ENCODE results near the gene SH3PXD2A.
A peak's percentile ranks its signal among the peaks of the same experiment; 100 is the strongest.
"Not testable (repeated sequence)": the region's sequence is repeated elsewhere in the genome, so short reads cannot be mapped to it uniquely, and the experiment has no call there.

Gene SH3PXD2A

DNA sequence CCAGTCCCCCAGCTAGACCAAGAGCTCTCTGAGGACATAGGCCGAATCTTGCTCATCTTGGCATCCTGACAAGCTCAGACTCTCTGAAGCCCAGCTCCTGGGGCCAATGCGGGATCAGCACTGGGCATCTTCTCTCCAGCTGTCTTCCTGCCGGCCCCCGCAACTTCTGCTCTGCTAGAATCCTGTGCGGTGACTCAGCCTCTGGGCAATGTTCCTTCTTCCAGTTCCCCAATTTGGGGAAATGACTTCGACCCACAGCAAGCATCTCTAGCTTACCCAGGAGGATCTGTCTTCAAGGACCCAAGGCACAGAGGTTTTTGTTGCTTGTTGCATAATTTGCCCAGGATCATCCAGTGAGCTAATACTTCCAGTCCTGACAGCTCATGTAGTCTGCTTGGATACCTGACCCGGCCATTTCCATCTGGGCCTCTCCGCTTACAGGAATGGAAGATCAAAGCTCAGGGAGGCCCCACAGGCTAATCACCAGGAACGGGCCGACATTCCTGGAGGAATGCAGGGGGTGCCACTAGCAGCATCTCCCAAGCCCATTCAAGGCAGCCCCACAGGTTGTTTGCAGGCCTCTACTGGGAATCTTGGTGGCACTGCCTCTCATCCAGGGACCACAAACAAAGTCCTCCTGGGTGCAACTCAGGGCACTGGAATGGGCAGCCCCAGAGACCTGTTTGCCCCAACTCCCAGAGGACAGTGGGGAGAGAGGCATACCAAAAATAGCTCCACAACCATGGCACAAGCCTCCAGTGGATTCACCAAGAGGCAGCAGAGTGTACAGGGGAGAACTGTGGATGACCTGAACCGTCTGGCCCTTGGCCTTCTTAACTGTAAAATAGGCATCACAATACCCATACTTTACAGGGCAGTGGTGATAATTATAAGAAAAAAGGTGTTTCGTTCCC, 210.0 kb downstream of the SH3PXD2A start:
- DNase-seq (ENCODE audit: low read depth): peak; percentile 89

DNA sequence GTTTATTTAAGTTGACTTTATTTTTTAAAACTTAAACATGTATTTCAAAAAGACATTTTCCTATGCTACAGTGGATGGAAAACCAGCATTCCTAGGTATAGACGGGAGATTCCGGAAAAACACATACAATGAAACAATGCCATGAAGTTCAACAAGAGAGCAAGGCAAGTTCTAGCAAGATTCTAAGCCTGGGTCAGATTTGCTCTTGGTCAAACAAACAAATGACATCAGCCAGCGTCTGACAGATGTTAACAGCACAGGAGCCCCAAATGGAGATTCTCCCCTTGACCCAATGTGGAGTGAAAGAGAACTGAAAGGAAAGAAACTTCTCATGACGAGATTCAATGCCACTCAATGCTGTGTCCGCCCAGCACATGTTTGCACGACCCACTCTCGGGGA, 212.0 kb downstream of the SH3PXD2A start:
- DNase-seq (ENCODE audit: low read depth): no peak

DNA sequence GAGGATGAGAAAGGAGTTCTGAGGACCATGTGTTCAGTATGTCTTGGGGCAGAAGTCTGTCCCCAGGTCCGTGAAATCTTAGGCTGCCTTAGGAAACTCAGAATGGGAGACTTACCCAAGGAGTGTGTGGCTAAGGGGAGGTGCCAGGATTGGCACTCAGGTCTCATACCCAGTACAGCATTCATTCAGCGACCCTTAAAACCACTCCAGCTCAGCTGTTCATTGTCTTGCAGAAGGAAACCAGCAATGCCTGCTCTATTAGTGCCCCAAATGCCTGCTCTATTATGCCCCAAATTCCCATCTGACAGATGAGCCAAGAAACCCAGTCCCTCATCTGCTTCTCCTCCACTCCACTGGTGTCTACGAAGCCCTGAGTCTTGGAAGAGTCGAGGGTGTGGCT, 214.1 kb downstream of the SH3PXD2A start:
- no peak for DNase-seq (ENCODE audit: low read depth)

DNA sequence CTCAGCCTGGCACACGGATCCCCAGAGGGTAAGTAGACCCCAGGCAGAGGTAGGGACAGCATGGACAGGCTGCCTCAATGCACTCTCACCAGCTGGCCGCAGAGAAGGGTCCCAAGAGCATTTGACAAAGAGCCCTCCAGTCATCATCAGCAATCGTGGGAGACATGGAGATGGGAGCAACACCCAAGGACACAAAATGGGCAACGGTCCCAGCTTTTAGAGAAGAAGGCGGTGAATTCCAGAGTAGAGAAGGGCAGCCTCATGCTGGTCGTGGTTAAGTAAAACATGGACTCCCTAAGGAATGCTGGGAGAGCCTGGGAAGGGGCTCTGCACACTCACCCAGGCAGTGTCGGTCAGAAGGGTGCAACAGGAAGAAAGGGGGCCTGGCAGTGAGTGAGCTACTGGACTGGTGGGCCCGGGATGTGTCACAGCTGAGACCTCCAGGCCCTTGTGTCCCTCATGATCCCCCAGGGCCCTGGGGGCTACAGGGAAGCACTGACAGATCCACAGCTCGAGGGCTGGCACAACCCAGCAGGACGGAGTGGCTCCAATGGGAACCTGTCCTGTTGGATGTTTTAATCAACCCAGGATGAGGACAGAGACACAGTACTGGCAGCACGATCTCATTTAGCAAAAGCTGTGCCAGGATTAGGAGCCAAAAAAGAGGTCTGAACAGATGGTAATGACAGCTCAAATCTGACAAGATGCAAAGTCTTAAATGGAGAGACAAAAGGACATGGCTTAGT, 214.8 kb downstream of the SH3PXD2A start:
- no peak for DNase-seq (ENCODE audit: low read depth)

DNA sequence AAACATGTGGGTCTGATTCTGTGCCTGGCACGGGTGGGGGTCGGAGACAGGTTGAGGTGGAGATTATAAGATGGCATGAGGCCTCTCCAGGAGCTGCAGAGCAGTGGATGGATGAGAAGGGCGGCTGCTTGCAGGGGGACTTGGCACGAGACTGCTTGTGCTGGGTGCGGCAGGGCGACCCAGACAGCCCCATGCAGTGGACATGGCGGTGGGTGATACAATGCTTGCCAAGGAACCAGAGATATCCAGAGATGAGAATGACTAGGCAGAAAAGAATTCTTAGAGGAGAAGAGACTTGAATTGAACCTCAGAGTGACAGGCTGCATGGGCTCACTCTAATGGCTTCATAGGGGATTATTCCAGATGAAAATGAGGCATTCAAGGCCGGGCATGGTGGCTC, 216.4 kb downstream of the SH3PXD2A start:
- DNase-seq (ENCODE audit: low read depth): no peak

DNA sequence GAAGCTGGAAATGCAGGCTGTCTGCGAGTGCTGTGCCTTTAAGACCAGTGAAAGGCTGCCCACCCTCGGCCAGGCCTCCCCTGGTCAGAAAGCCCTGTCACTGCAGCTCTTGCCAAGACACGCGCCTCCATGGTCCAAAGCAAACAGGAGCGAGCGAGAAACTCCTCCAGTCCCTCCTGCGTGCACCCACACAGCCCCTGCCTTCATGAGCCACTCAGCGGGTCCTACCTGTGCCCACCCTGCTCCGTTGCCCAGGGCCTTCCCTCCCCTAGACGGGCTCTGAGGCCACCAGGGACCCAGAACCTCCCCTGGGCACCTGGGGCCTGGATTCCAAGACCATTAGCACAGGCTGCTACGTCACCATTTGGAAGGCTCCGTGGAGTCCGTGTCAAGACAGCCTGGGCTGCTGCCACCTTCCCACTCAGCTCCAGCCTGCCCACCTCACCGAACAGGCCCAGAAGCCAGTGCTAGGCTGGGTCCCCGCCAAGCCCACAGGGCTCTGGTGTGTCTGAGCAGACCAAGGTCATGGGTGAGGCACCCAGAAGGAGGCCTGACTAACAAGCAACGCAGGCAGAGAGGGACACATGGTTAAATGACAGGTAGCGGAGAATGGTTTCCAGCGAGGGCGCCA, 217.3 kb downstream of the SH3PXD2A start:
- DNase-seq (ENCODE audit: low read depth): peak; percentile 56

DNA sequence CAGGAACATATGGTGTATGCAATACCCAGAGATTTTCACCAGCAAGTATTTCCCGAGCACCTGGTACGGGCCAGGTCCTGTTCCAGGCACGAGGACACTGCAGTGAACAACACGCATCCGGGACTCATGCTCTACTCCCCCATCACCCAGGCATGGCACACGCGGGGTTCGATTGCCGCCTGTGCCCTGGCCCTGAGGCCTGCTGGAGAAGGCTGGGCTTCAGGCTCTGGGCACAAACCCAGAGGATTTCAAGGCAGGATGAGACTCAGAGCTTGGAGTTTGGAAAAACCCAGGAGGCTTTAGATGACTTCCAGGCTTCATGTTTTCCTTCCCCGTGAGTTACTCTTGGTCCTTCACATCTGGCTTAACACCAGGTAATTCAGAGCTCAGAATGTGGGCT, 218.4 kb downstream of the SH3PXD2A start:
- DNase-seq (ENCODE audit: low read depth): no peak

DNA sequence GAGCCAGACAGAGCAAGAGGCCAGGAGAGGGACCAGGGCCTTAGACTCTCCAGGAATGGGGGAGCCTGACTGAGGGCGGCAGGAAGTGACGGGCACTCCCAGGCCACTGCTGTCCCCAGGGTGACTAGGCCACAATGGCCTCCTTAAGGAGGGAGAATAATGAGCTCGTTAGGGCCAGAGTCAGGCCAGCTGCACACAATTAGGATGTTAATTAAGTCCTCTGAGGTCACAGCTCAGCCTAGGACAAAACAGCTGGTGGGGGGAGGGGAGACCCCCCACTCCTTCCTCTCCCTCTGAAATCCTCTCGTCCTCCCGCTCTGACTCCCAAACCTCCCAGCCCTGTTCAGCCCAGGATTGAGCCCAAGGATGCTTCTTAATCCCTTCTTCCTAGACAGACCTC, 218.9 kb downstream of the SH3PXD2A start:
- no peak for DNase-seq (ENCODE audit: low read depth)

DNA sequence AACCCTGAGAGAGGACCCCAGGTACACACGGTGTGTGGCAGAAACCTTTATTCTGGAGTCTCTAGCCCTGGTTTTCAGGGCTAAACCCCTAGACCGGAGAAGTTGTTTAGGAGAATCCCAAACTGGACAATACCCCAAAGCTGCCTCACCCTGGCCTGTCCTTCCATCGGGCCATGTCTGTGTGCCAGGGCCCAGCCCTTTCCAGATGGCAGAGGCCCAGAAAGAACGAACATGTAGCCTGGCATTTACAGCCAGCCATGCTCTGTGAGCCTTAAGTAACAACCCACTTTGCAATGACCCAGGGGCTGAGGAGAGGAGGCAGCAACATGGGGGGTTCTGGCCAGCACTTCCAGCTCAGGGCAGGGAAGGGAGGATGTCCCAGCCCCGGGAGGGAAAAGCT, 219.8 kb downstream of the SH3PXD2A start:
- DNase-seq (ENCODE audit: low read depth): no peak

DNA sequence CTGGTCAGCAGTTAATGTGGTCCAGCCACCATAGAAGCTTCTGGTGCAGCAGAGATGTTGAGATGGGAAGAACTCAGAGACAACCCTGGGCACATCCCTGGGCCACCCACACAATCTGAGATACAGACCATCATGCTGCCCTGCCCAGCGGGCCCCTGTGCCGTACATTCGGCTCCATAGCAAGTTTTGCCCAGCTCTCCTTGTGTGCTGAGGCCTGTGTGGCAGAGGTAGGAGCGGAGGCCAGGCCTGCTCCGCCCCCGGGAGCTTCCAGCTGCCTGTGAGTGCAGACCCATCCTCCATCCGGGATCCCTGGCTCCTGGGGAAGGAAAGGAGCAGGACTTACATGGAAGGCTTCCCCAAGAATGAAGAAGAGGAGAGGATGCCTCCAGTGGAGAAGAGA, 221.5 kb downstream of the SH3PXD2A start:
- DNase-seq (ENCODE audit: low read depth): no peak

DNA sequence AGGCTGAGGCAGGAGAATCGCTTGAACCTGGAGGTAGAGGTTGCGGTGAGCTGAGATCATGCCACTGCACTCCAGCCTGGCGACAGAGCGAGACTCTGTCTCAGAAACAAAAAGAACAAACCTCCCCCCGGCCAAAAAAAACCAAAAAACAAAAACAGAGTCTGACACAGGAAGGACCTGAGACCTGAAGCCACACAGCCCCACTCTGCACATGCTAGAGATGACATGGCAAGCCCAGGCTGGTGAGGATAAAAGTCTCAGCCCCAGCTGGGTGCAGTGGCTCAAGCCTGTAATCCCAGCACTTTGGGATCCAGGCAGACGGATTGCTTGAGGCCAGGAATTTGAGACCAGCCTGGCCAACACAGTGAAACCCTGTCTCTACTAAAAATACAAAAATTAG, 222.5 kb downstream of the SH3PXD2A start:
- DNase-seq (ENCODE audit: low read depth): not testable (repeated sequence)

DNA sequence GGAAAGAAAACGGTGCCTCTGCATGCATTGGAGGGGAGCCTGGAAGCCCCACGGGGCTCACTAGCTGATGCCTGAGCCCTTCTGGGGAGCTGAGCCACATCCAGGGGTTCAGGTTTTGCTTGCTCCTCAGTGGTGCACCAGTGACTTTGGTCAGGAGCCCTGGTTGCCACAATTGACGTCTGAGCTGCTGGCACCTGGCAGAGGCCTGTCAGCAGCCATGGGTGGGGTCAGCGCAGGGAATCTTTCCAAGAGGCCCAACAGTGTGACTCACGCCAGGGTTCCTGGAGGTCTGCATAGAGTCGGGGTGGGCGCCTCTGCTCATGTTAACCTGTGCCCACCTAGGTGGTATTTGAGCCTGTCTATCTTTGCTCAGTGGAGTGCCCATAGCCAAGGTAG, 223.1 kb downstream of the SH3PXD2A start:
- DNase-seq (ENCODE audit: low read depth): no peak

DNA sequence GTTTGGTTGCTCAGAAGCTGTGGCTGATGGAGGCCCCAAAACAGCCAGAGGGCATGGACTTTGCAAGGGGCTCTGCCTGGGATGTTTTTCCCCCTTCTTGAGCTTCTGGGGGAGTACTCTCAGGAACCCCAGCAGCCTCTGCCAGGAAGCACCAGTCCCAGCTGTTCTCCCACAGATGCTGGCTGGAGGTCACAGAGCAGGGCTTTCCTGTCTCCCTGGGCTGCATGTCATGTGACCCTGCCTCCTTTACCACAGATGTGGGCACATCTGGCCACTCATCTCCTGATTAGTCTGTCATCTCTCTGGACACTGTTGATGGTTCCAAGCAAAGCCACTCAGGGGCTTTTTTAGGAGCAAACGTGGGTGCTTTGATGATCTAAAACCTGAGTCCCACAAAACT, 225.2 kb downstream of the SH3PXD2A start:
- DNase-seq (ENCODE audit: low read depth): no peak

DNA sequence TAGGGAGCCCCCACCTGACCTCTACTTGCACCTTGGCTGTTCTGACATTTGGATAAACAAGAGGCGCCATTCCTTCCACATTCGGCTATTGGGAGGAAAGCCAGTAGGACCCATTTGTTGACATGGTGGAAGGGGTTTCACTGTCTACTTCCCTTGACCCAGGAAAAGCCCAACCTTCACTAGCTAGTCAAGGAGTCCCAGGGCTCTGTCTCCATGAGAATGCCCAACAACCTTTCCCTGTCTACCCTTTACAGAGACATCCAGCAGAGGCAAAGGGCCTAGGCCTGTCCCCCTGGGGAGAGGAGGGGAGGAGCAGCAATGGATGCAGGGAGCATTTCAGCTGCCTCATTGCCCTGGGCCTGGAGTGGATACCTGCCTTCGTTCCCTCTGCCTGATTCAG, 225.8 kb downstream of the SH3PXD2A start:
- DNase-seq (ENCODE audit: low read depth): no peak

DNA sequence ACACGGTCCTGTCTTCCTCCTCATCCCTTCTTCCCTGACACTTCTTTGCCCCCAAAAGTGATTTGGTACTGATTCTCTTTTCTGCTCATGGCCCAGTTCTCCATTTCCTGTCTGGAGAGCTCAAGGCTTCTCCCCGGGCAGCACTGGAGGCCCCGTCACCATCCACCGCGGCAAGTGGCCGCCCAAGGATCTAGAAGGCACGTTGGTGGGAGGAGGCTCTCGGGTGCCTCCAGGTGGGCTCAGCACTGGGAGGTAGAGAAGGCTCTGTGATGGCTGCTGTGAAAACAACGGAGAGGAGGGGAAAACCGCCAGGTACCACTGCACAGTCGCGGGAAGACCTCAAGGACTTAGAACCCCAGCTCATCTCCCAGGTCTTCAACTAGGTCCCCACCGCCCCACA, 227.5 kb downstream of the SH3PXD2A start:
- DNase-seq (ENCODE audit: low read depth): no peak

DNA sequence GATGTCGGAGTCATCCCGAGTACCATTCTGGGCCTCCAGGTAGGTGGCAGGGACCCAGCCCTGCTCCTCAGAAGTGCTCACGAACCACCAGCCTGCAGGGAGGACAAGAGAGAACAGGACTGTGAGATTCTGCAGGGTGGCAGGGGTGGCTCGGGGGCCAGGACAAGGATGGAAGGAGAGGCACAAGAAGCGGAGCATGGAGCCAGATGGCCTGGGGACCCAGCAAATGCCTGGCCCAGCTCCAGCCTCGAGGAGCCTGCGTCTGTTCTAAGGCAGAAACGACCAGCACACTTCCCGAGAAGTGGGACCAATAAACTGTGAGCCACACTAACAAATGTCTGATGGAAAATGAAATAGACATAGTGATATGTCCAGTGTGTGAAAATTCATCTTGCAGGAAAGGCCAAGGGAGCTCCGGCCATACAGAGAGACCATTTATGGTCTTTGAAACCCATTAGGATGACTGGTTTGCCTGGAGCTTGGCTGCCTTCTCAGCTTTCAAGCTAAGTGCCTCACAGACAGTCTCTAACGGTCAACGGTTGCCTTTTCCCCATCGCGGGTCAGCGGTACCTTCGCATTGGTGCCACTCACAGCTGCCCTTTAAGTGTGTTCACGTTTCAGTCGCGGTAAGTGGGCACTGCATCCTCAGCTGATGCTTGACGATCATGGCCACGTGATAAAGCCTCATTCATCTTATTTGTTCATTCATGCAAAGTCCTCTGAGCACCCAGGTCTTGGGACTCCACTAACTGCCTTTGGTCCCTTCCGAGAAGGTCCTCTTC, 228.1 kb downstream of the SH3PXD2A start:
- no peak for DNase-seq (ENCODE audit: low read depth)

DNA sequence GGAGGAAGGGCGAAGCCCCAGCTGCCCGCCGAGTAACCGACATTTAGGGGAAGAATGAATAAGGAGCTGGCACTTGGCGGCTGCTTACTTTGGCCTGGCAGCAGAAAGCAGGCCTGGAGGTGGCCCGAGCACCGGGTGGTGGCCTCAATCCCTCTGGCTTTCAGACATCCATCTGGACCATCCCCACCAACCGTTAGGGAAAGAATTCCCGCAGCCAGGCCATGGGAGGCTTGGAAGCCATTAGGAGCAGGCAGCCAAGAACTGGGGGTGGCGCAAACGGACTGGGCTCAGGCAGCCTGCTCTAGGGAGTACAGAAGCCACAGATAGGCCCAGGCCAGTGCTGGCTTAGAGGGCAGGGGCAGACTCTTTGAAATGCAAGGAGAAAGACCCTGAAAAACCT, 229.2 kb downstream of the SH3PXD2A start:
- no peak for DNase-seq (ENCODE audit: low read depth)

DNA sequence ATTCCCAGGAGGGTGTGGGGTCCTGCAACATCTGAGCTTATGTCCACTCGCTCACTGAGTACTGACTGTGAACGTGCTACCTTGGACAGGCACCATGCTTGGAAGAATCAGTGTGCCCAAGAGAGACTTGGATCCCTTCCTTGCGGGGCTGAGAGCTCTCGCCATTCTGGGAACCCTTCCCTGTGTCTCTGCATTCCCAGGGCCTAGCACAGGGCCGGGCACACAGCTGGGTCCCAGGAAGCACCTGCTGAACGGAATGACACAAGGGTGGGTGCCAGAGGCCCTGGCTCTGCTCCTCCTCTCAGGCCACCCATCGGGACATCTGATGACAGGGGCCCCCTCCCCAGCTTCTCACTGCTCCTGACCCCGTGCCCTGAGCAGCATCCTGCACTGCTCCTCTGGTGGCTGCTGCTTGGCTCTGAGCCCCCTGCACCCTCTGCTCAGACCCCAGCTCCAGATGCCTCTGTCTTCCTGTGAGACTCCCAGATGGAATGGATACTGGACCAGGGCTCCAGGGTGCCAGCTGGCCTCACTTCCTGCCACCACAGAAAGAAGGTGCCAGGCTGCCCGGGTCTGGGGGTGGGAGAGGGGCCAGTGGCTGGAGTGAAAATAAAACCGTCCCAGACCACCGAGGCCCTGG, 232.3 kb downstream of the SH3PXD2A start:
- no peak for DNase-seq (ENCODE audit: low read depth)

DNA sequence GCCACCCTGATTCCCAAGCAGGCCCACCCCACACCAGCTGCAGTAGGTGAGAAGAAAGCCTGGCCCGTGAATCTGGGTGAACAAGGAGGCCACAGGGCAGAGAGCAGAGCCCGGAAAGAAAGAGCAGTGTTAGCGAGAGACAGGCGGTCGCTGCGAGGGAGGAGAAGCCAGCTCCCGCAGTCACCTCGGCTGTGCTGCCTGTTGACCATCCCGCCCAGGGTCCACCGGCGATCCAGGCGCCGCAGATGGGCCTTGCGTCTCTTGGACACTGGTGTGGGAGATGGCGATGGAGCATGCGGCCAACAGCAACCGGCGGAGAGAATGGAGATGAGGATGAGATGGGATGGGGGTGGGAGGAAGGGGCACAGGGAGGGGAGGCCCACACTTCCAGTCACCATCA, 233.1 kb downstream of the SH3PXD2A start:
- DNase-seq (ENCODE audit: low read depth): no peak

DNA sequence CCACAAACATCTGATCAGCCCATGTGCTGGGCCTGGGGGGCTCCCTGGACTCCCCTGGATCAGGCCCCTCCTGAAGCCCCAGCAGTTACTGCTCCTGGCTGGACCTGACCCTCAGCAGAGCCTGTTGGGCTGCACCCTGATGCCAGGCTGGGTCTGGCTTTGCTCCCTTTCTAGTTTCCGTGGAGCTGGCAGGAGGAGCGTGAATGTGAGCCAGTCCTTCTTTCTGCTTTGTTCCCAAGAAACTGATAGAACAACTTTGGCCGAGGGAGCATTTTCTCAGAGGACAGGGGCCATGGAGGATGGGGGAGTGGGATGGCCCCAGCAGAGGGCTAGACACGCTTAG, 233.6 kb downstream of the SH3PXD2A start:
- no peak for DNase-seq (ENCODE audit: low read depth)

DNA sequence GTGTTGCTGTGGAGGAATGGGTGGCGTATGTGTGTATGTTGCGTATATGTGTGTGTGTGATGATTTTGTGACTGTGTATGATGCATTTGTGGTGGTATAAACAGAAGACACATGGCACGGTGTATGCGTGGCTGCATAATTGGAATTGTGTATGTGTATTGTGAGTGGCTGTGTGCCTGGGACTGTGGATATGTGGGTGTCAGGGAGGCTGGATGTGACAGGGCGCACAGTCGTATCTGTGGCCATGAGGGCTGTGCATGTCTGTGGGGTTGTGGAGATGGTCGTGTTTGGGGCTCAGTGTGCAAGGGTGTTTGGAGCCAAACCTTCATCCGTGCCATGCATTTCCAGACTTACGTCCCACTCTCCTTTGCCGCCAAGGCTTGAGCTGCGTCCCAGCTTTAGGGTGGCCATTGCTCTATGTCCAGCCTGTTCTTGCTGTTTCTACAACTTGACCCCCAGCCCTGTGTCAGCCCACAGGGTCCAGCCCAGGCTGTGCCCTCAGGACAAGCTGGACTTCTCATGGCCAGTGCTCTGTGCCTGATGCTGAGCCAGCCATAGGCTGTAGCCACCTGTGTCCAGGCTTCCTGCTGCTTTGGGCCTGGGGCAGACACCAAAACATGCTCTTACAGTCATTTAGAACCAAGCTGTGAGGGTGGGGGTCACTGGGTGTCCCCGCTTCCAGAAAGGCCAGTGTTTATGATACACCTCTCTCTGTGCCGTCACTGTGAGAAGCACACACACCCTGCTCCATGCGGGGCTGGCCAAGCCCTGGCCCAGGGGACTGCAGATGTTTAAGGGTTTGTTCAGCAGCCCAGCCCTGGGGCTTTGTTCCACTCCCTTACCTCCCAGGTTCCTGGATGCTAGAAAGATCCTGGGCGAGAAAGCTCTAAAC, 234.2 kb downstream of the SH3PXD2A start:
- DNase-seq (ENCODE audit: low read depth): no peak

Data from fibroblast of the conjunctiva (primary cell).